SK-N-SH treated with all-trans-retinoic acid at 6 μM for 48 hours (cell line): ENCODE measurements around the gene FBXW11.

Source experiments
- BACH2 ChIP-seq: fragments of 250-450 bp; sonication (Bioruptor Pico); IDR thresholded peaks from 2 replicates; pipeline ENCODE4 v1.9.0; 2021; ENCODE audit warnings: mild to moderate bottlenecking, borderline replicate concordance
- ISL1 ChIP-seq: fragments of 250-450 bp; sonication (Bioruptor Pico); IDR thresholded peaks from 2 replicates; pipeline ENCODE4 v2.1.2; 2022; ENCODE audit warnings: mild to moderate bottlenecking, moderate library complexity
- RARB ChIP-seq: fragments of 250-450 bp; sonication (Bioruptor Pico); IDR thresholded peaks from 2 replicates; pipeline ENCODE4 v1.8.0; 2021; ENCODE audit warnings: mild to moderate bottlenecking, moderate library complexity
- SNAI2 ChIP-seq: fragments of 250-450 bp; sonication (Bioruptor Pico); IDR thresholded peaks from 2 replicates; pipeline ENCODE4 v1.5.0; 2020; ENCODE audit warnings: mild to moderate bottlenecking, moderate library complexity
- TCF4 ChIP-seq: fragments of 250-450 bp; sonication (Bioruptor Pico); IDR thresholded peaks from 2 replicates; pipeline ENCODE4 v1.8.0; 2021; ENCODE audit warnings: mild to moderate bottlenecking, moderate library complexity, borderline replicate concordance
- ZFP3 ChIP-seq: fragments of 250-450 bp; sonication (Bioruptor Pico); IDR thresholded peaks from 2 replicates; pipeline ENCODE4 v1.5.0; 2020; ENCODE audit warnings: mild to moderate bottlenecking, moderate library complexity
- ZNF565 ChIP-seq: fragments of 450-650 bp; formaldehyde crosslinking; conservative IDR thresholded peaks from 2 replicates; pipeline ENCODE4 v1.5.0; 2020; ENCODE audit warnings: low read depth, mild to moderate bottlenecking, moderate library complexity
- ZNF8 ChIP-seq: fragments of 450-650 bp; formaldehyde crosslinking; IDR thresholded peaks from 2 replicates; pipeline ENCODE4 v1.5.0; 2020; ENCODE audit warnings: mild to moderate bottlenecking, moderate library complexity
- TF ChIP-seq, protein P1 (sequence below): fragments of 250-450 bp; sonication (Bioruptor Pico); IDR thresholded peaks from 2 replicates; pipeline ENCODE4 v1.8.0; 2020; ENCODE audit warnings: mild to moderate bottlenecking, moderate library complexity, borderline replicate concordance
- TF ChIP-seq, protein P2 (sequence below): fragments of 250-450 bp; sonication (Bioruptor Pico); IDR thresholded peaks from 2 replicates; pipeline ENCODE4 v1.5.0; 2020; ENCODE audit warnings: mild to moderate bottlenecking, moderate library complexity

DNA sequence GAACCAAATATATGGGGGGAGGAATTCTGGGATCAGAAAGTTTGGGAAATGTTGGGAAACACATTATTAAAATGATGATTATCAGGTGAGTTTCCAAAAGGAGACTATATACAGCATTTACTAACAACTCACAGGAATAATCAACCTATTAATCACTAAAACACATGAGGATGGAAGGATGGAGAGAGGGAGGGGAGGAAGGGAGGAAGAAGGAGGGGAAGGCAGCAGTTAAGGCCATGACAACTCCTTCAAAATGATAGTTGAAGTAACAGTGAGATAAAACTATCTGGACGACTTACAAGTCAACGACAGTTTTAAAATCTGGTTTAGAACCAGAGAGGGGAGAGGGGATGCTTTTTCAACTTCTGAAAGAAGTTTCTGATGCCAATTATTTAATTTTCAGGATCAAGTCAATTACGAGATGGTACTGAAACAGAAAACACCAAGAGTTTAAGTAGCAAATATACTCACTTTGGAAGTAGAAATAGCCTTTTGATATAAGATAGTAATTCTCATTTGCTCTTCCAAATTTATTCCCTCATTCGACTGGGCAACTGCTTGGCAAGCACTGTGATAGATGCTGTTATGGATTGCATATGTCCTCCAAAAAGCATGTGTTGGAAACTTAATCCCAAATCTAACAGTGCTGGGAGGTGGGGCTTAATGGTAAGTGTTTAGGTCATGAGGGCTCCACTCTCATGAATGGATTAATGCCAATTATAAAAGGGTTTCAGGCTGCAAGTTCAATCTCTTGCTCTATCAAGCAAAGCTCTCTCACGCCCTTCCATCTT lies 30.4 kb downstream of the FBXW11 start:
- TF ChIP-seq, protein P1, sequence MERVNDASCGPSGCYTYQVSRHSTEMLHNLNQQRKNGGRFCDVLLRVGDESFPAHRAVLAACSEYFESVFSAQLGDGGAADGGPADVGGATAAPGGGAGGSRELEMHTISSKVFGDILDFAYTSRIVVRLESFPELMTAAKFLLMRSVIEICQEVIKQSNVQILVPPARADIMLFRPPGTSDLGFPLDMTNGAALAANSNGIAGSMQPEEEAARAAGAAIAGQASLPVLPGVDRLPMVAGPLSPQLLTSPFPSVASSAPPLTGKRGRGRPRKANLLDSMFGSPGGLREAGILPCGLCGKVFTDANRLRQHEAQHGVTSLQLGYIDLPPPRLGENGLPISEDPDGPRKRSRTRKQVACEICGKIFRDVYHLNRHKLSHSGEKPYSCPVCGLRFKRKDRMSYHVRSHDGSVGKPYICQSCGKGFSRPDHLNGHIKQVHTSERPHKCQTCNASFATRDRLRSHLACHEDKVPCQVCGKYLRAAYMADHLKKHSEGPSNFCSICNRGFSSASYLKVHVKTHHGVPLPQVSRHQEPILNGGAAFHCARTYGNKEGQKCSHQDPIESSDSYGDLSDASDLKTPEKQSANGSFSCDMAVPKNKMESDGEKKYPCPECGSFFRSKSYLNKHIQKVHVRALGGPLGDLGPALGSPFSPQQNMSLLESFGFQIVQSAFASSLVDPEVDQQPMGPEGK (CRISPR knock-in tag) = no peak
- TF ChIP-seq ZNF8 (CRISPR knock-in tag) = no peak
- TF ChIP-seq, protein P2, sequence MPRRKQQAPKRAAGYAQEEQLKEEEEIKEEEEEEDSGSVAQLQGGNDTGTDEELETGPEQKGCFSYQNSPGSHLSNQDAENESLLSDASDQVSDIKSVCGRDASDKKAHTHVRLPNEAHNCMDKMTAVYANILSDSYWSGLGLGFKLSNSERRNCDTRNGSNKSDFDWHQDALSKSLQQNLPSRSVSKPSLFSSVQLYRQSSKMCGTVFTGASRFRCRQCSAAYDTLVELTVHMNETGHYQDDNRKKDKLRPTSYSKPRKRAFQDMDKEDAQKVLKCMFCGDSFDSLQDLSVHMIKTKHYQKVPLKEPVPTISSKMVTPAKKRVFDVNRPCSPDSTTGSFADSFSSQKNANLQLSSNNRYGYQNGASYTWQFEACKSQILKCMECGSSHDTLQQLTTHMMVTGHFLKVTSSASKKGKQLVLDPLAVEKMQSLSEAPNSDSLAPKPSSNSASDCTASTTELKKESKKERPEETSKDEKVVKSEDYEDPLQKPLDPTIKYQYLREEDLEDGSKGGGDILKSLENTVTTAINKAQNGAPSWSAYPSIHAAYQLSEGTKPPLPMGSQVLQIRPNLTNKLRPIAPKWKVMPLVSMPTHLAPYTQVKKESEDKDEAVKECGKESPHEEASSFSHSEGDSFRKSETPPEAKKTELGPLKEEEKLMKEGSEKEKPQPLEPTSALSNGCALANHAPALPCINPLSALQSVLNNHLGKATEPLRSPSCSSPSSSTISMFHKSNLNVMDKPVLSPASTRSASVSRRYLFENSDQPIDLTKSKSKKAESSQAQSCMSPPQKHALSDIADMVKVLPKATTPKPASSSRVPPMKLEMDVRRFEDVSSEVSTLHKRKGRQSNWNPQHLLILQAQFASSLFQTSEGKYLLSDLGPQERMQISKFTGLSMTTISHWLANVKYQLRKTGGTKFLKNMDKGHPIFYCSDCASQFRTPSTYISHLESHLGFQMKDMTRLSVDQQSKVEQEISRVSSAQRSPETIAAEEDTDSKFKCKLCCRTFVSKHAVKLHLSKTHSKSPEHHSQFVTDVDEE (CRISPR knock-in tag) = no peak
- no peak for TF ChIP-seq SNAI2
- no peak for TF ChIP-seq ZFP3 (CRISPR knock-in tag)
- TF ChIP-seq TCF4 (CRISPR knock-in tag) = no peak
- no peak for TF ChIP-seq RARB (CRISPR knock-in tag)
- TF ChIP-seq ZNF565 (CRISPR knock-in tag) = no peak
- no peak for TF ChIP-seq ISL1 (CRISPR knock-in tag)
- no peak for TF ChIP-seq BACH2
